ENCODE measurements around the gene ZBTB46. TPM values are rescaled to one million over a fixed set of nuclear protein-coding genes. Genes with fewer than 3 reads are reported as not detected.
"Not testable (repeated sequence)": the region's sequence is repeated elsewhere in the genome, so short reads cannot be mapped to it uniquely, and the experiment has no call there.

The ZBTB46 gene
- total RNA-seq, 6 experiments from 2014 or later = 0.38 to 1.1 (median 0.64) TPM

- Mint-ChIP-seq H3K4me1 (ENCODE audit: low read depth) (peaks cover 22% of the 10 kb centered on the region), H3K9me3 (no peaks in the 10 kb centered on the region), H3K27me3 (ENCODE audit: insufficient read depth) (no peaks in the 10 kb centered on the region; the same call in none of the 2 replicates), H3K27ac (no peak overlapping the region), H3K4me3 (no peak overlapping the region), H3K36me3 (ENCODE audit: low read depth) (no peaks in the 10 kb centered on the region)
- no peak for TF ChIP-seq CTCF (IDR thresholded peaks at IDR 0.05)
- no peak for DNase-seq
Measured at GRCh38 chr20:63777614-63778013, 53.5 kb downstream of the ZBTB46 start.

- H3K9me3 Mint-ChIP-seq; H3K4me3 Mint-ChIP-seq; H3K27me3 Mint-ChIP-seq (ENCODE audit: insufficient read depth); H3K36me3 Mint-ChIP-seq (ENCODE audit: low read depth); DNase-seq; H3K27ac Mint-ChIP-seq: not testable (repeated sequence)
- H3K4me1 Mint-ChIP-seq (ENCODE audit: low read depth) = peaks cover 22% of the 10 kb centered on the region
Measured at GRCh38 chr20:63776875-63777274, 54.2 kb downstream of the ZBTB46 start.

- Mint-ChIP-seq H3K4me1 (ENCODE audit: low read depth) (peaks cover 22% of the 10 kb centered on the region), H3K4me3 (peak overlapping the region; percentile 71), H3K36me3 (ENCODE audit: low read depth) (no peaks in the 10 kb centered on the region), H3K27me3 (ENCODE audit: insufficient read depth) (no peaks in the 10 kb centered on the region; the same call in none of the 2 replicates), H3K9me3 (no peaks in the 10 kb centered on the region), H3K27ac (no peak overlapping the region)
- no peak for DNase-seq
- TF ChIP-seq CTCF (IDR thresholded peaks at IDR 0.05) = peak; percentile 89
Measured at GRCh38 chr20:63775096-63775978, 55.7 kb downstream of the ZBTB46 start.

- Mint-ChIP-seq H3K4me3 (peak overlapping the region; percentile 45; the same call in 1 of the 2 replicates), H3K9me3 (no peaks in the 10 kb centered on the region), H3K36me3 (ENCODE audit: low read depth) (no peaks in the 10 kb centered on the region), H3K27ac (no peak overlapping the region), H3K4me1 (ENCODE audit: low read depth) (peaks cover 22% of the 10 kb centered on the region), H3K27me3 (ENCODE audit: insufficient read depth) (no peaks in the 10 kb centered on the region; the same call in none of the 2 replicates)
- no peak for DNase-seq
- no peak for TF ChIP-seq CTCF (IDR thresholded peaks at IDR 0.05)
Measured at GRCh38 chr20:63774306-63774705, 56.8 kb downstream of the ZBTB46 start.

- H3K36me3 Mint-ChIP-seq (ENCODE audit: low read depth) = no peaks in the 10 kb centered on the region
- no peak for TF ChIP-seq CTCF (IDR thresholded peaks at IDR 0.05)
- H3K4me1 Mint-ChIP-seq (ENCODE audit: low read depth) = peaks cover 22% of the 10 kb centered on the region
- no peak overlapping the region for H3K4me3 Mint-ChIP-seq
- H3K9me3 Mint-ChIP-seq = no peaks in the 10 kb centered on the region
- DNase-seq = no peak
- no peak overlapping the region for H3K27ac Mint-ChIP-seq
- peaks cover 1% of the 10 kb centered on the region for H3K27me3 Mint-ChIP-seq (ENCODE audit: insufficient read depth)
Measured at GRCh38 chr20:63773571-63774241, 57.4 kb downstream of the ZBTB46 start.
